BLaER1 (cell line): ENCODE measurements around the gene ACTRT2.
A peak's percentile ranks its signal among the peaks of the same experiment; 100 is the strongest.

Experiments used
- H3K27ac ChIP-seq: shearing (Covaris generic); formaldehyde crosslinking; 2 replicates; pipeline ENCODE4 v1.8.1; 2022
- H3K27me3 ChIP-seq: shearing (Covaris generic); formaldehyde crosslinking; 2 replicates; pipeline ENCODE4 v1.8.1; 2022
- H3K36me3 ChIP-seq: shearing (Covaris generic); formaldehyde crosslinking; 2 replicates; pipeline ENCODE4 v1.8.1; 2022
- H3K4me1 ChIP-seq: shearing (Covaris generic); formaldehyde crosslinking; 2 replicates; pipeline ENCODE4 v1.8.1; 2022
- H3K4me2 ChIP-seq: shearing (Covaris generic); formaldehyde crosslinking; 2 replicates; pipeline ENCODE4 v1.8.1; 2022
- H3K4me3 ChIP-seq: shearing (Covaris generic); formaldehyde crosslinking; 2 replicates; pipeline ENCODE4 v1.8.1; 2022
- H3K9ac ChIP-seq: shearing (Covaris generic); formaldehyde crosslinking; 2 replicates; pipeline ENCODE4 v1.8.1; 2022
- H3K9me3 ChIP-seq: shearing (Covaris generic); formaldehyde crosslinking; 2 replicates; pipeline ENCODE4 v1.8.1; 2022
- H4K20me1 ChIP-seq: shearing (Covaris generic); formaldehyde crosslinking; 2 replicates; pipeline ENCODE4 v1.8.1; 2022
- Cebpa-rat ChIP-seq: shearing (Covaris generic); IDR thresholded peaks from 2 replicates; pipeline ENCODE4 v1.8.1; 2022

ACTRT2 gene

DNA sequence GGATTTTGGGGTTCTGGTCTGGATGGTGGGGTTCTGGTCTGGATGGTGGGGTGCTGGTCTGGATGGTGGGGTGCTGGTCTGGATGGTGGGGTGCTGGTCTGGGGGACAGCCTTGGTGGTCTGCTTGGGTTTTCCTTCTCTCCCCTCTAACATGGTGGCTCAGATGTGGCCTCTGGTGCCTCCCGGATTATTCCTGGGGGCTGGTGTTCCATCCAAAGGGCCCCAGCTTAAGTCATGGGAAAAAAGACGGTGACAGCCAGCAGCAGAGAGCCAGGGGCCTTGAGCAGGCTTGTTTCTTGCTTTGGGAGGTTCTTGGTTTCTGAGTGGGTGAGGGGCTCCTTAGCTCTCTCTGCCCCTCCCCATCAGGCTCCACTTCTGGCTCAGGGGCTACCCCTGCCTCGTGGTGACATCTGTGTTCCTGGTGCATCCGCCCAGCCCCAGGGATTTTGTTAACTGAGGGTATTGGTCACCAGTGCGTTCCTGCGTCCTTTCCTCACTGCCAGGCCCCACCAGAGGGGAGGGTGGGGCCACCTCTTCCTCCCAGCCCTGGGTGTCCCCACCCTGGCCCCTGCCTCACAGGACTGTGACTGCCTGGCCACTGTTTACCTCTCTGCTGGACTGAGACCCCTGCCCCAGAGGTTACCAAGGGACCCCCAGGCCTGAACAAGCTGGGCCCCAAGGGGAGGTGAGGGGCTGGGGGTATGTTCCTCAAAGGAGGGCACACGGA lies 43.2 kb upstream of the ACTRT2 start:
- Histone ChIP-seq H3K27ac (no peak overlapping the region), H3K9ac (no peak overlapping the region), H3K27me3 (peaks cover 18% of the 10 kb centered on the region), H3K4me3 (no peak overlapping the region), H3K4me1 (peaks cover 35% of the 10 kb centered on the region), H3K9me3 (no peaks in the 10 kb centered on the region), H4K20me1 (peaks cover 15% of the 10 kb centered on the region; the same call in 1 of the 2 replicates), H3K4me2 (no peak overlapping the region), H3K36me3 (no peaks in the 10 kb centered on the region)
- no peak for TF ChIP-seq Cebpa-rat

DNA sequence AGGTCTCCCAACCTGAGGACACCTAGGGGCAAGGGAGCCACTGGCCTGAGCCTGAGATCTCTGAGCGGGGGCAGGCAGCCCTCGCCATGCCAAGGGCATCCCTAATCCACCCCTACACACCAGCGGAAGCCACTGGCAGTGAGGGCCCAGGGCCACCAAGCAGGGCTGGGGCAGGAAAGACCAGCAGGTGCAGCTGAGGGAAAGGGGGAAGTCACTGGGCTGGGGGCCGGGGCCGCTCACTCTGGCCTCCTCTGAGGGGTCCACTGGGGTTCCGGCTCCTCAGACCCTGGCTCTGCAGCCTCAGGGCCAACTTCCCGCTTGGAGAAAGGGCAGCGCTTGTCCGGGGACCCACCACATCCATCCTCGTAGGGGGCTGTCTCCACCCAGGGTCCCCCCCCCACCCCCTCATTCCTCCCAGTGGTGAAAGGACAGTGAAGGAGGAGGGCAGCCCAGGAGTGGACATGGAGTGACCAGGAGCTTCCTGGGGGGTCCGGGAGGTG lies 42.5 kb upstream of the ACTRT2 start:
- no peaks in the 10 kb centered on the region for H3K36me3 ChIP-seq
- H3K9ac ChIP-seq = no peak overlapping the region
- H3K27ac ChIP-seq = no peak overlapping the region
- peaks cover 9% of the 10 kb centered on the region; the same call in 1 of the 2 replicates for H4K20me1 ChIP-seq
- H3K27me3 ChIP-seq = peaks cover 11% of the 10 kb centered on the region
- H3K4me1 ChIP-seq = peaks cover 28% of the 10 kb centered on the region
- no peak for TF ChIP-seq Cebpa-rat
- H3K4me2 ChIP-seq = no peak overlapping the region
- no peaks in the 10 kb centered on the region for H3K9me3 ChIP-seq
- no peak overlapping the region for H3K4me3 ChIP-seq

DNA sequence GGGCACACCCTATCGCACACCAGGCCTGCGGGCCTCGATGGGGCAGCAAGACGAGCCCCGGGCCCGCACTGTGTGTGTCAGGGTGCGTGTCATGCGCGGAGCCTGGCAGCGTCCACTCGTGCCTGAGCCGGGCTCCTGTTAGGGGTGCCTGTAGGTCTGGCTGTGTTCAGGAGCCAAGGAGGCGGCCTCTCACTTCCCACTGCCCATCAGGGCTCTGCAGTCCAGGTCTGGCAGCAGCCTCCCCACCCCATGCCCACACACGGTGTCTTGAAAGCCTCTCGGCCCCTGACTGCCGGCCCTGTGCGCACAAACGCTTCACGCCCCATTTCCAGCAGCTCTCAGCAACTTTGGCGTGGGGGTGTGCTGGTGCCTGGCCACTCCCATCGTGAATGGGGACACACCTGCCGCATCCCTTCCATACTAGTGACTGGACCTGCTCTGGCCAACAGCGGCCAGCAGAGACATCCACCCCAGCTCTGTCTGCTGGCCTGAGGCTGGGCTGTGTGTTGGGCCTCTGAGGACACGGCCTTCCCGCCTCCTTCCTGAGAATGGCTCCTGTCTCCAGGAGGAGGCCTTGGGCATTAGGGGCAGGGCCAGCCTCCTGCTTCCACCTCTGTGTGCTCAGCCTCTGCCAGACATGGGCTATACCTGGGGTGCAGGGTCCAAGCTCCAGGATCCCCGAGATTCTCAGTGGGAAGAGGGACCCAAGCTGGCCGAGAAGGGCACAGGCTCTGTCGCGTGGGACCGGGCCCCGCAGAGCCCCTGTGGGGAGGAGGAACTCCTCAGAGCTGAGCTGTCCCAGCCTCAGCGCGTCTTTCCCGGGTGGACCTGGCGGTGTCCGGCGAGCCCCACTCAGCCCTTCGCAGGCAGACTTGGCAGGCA lies 41.8 kb upstream of the ACTRT2 start:
- Histone ChIP-seq H4K20me1 (peaks cover 2% of the 10 kb centered on the region; the same call in 1 of the 2 replicates), H3K4me2 (no peak overlapping the region), H3K9me3 (no peaks in the 10 kb centered on the region), H3K9ac (no peak overlapping the region), H3K4me3 (no peak overlapping the region), H3K27me3 (peaks cover 4% of the 10 kb centered on the region), H3K27ac (no peak overlapping the region), H3K36me3 (no peaks in the 10 kb centered on the region), H3K4me1 (peaks cover 22% of the 10 kb centered on the region)
- TF ChIP-seq Cebpa-rat = no peak

DNA sequence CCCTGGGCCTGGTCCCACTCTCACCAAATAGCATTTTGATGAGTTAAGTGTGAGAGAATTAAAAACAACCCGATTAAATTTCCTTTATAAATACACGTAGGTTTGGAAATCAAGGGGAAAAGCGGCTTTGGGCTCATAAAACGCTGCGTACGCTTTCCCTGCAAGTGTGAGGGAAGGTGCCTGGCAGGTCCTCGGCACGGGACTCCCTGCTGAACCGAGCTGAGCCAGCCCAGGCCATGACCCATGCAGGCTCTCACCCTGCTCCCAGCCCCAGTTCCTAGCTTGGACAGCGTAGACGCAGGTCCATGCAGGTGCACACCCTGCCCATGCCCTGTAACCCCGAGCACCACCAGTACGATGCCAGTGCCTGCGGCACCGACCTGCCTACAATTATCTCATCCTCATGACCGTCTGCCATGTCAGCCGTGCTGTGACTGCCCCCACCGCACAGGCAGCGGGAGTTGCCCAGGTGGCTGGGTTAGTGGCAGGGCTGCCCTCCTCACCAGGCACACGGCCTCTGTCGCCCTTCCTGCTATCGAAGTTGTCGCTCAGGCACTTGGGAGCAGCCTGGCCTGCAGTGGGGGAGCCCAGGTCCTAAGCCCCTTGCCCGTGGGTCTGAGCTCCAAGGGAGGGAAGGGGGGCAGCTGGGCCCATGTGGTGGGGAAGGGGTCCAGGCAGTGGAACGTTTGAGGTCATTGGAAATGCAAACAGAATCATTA lies 41.0 kb upstream of the ACTRT2 start:
- H3K9ac ChIP-seq = no peak overlapping the region
- no peak overlapping the region for H3K27ac ChIP-seq
- H3K36me3 ChIP-seq = no peaks in the 10 kb centered on the region
- H3K4me3 ChIP-seq = no peak overlapping the region
- peak overlapping the region; percentile 43 for H3K4me2 ChIP-seq
- H3K27me3 ChIP-seq = no peaks in the 10 kb centered on the region; the same call in none of the 2 replicates
- no peaks in the 10 kb centered on the region; the same call in 1 of the 2 replicates for H4K20me1 ChIP-seq
- no peaks in the 10 kb centered on the region for H3K9me3 ChIP-seq
- no peak for TF ChIP-seq Cebpa-rat
- peaks cover 22% of the 10 kb centered on the region for H3K4me1 ChIP-seq

DNA sequence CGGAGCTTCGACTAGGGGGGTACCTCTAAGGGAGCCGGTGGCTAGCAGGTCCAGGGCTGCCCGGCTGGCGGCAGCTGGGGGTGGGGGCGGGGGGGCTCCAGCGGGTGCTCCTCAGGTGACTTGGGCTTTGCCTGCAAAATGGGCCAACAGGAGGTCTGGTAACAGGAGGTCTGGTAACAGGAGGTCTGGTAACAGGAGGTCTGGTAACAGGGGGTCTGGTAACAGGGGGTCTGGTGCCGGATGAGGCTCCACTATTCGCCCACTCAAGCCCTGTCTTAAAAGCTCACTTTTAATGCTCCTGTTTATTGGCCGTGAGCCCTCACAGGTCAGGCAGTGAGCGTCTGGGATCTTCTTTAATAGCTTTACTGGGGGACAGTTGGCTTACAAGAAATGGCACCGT lies 40.4 kb upstream of the ACTRT2 start:
- no peak overlapping the region for H3K4me3 ChIP-seq
- no peak overlapping the region for H3K9ac ChIP-seq
- no peak for TF ChIP-seq Cebpa-rat
- H3K4me2 ChIP-seq = peak overlapping the region; percentile 43; the same call in 1 of the 2 replicates
- no peaks in the 10 kb centered on the region; the same call in none of the 2 replicates for H3K27me3 ChIP-seq
- peaks cover 22% of the 10 kb centered on the region for H3K4me1 ChIP-seq
- no peak overlapping the region for H3K27ac ChIP-seq
- no peaks in the 10 kb centered on the region for H3K36me3 ChIP-seq
- no peaks in the 10 kb centered on the region; the same call in 1 of the 2 replicates for H4K20me1 ChIP-seq
- H3K9me3 ChIP-seq = no peaks in the 10 kb centered on the region

DNA sequence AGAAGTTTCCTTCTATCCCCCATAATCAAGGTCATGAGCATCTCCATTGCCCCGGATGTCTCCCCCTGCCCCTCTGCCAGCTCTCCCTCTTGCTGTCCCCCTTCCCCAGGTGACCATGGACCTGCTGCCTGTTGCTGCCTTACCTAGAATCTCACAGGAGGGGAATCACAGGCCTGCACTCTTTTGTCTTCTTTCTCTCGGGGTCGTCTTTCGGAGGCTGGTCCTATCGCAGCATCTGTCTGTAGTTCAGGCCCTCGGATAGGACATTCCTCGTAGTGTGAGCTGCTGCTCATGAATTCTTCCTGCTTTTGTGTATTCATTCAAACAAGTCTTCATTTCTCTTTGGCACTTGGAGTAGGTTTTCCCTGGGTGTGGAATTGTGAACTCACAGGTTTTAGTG lies 39.9 kb upstream of the ACTRT2 start:
- no peaks in the 10 kb centered on the region; the same call in none of the 2 replicates for H3K27me3 ChIP-seq
- H3K9me3 ChIP-seq = no peaks in the 10 kb centered on the region
- H3K4me2 ChIP-seq = peak overlapping the region; percentile 63; the same call in 1 of the 2 replicates
- no peak overlapping the region for H3K9ac ChIP-seq
- no peaks in the 10 kb centered on the region for H3K36me3 ChIP-seq
- no peak for TF ChIP-seq Cebpa-rat
- no peak overlapping the region for H3K27ac ChIP-seq
- H3K4me1 ChIP-seq = peaks cover 22% of the 10 kb centered on the region
- no peaks in the 10 kb centered on the region; the same call in 1 of the 2 replicates for H4K20me1 ChIP-seq
- no peak overlapping the region for H3K4me3 ChIP-seq

DNA sequence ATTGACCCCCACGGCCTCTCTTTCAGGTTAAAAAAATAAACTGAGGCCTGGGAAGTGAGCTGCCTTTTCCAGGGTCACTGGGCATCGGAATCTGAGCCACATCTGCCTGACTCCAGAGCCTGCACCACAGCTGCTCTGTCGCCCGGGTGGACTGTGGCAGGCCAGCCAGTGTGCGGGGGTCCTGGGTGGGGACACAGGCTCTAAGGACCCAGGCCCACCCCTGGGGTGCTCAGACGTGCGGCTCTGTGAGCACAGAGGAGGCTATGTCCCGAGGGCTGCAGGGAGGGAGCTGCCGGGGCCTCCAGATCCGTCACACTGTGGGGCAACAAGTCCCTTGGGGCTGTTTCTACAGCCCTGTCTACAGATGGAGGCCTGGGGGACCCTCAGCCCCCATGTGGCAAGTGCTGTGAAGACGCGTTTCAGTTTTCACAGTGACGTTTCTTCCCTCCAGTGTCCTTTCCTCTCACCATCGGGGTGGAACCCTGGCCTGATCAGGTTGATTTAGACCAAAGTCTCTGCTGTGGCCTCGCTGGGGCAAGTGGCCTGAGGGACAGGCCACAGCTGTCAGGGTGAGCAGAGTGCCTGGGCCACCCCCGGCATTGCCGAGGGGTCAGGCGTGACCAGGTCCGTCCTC lies 39.2 kb upstream of the ACTRT2 start:
- Histone ChIP-seq H3K4me2 (peak overlapping the region; percentile 63), H3K36me3 (no peaks in the 10 kb centered on the region), H3K9me3 (no peaks in the 10 kb centered on the region), H4K20me1 (no peaks in the 10 kb centered on the region; the same call in 1 of the 2 replicates), H3K27ac (no peak overlapping the region), H3K9ac (no peak overlapping the region), H3K27me3 (no peaks in the 10 kb centered on the region; the same call in none of the 2 replicates), H3K4me3 (no peak overlapping the region), H3K4me1 (peaks cover 22% of the 10 kb centered on the region)
- no peak for TF ChIP-seq Cebpa-rat

DNA sequence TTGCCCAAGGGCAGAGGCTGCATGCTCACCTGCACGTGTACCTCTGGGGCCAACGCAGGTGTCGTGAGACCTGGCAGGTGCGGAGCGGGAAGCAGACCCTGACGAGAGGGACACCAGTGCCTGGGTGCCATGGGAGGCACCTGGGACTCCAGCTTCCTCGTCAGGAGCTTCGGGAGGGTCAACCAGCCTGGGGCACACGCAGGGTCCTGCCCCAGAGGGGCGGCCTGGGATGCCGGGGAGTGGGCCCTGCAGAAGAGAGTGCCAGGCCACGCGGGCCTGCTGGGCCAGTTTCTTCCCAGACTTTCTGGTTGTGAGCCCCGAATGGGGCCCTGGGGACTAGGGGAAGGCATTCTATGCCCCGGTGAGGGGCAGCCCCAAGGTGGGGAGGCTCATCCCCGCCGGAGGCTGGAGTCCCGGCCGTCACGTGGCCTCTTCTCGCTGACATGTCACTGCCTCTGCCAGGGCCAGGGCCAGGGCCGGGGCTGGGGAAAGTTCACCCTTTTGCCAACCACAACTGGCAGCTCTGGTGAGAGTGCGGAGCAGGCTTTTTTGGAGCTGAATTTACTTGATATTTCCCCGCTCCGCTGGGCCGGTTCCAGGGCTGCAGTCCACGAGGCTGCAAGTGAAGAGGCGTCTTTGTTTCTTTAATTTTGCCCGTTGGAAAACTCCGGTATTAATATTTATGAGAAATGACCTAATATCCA lies 38.5 kb upstream of the ACTRT2 start:
- Histone ChIP-seq H4K20me1 (no peaks in the 10 kb centered on the region; the same call in 1 of the 2 replicates), H3K4me3 (no peak overlapping the region), H3K4me1 (peaks cover 22% of the 10 kb centered on the region), H3K27ac (no peak overlapping the region), H3K4me2 (peak overlapping the region; percentile 63), H3K36me3 (no peaks in the 10 kb centered on the region), H3K9me3 (no peaks in the 10 kb centered on the region), H3K9ac (no peak overlapping the region), H3K27me3 (no peaks in the 10 kb centered on the region; the same call in none of the 2 replicates)
- TF ChIP-seq Cebpa-rat = no peak
